Suppressor macrophage (primary cell): ENCODE data around the gene SPATA46.

Experiments
- DNase-seq, 4 experiments: peaks; one replicate each; pipeline ENCODE4 v3.0.0-alpha.2; 2020 to 2022

SPATA46 gene

GRCh38 chr1:162373072-162373427, 3.6 kb downstream of the SPATA46 start:
- DNase-seq: no peak

GRCh38 chr1:162372159-162373071, 4.2 kb downstream of the SPATA46 start:
- no peak for DNase-seq

- no peak for DNase-seq
Measured at GRCh38 chr1:162371611-162372010, 5.0 kb downstream of the SPATA46 start.

- no peak for DNase-seq
Measured at GRCh38 chr1:162370721-162371120, 5.9 kb downstream of the SPATA46 start.

- no peak for DNase-seq
Measured at GRCh38 chr1:162370161-162370560, 6.5 kb downstream of the SPATA46 start.

GRCh38 chr1:162369571-162369970, 7.1 kb downstream of the SPATA46 start:
- DNase-seq: no peak

GRCh38 chr1:162368451-162368850, 8.2 kb downstream of the SPATA46 start:
- no peak for DNase-seq

GRCh38 chr1:162367772-162368171, 8.9 kb downstream of the SPATA46 start:
- DNase-seq: no peak

GRCh38 chr1:162367073-162367472, 9.6 kb downstream of the SPATA46 start:
- DNase-seq: no peak

- DNase-seq: no peak
Measured at GRCh38 chr1:162366671-162367070, 10.0 kb downstream of the SPATA46 start.

GRCh38 chr1:162366149-162366548, 10.5 kb downstream of the SPATA46 start:
- DNase-seq: peak in 1 of 4 experiments; percentile 14

- no peak for DNase-seq
Measured at GRCh38 chr1:162365284-162366020, 11.2 kb downstream of the SPATA46 start.

GRCh38 chr1:162364498-162364897, 12.2 kb downstream of the SPATA46 start:
- peak in 1 of 4 experiments; percentile 9 for DNase-seq

GRCh38 chr1:162363823-162364222, 12.8 kb downstream of the SPATA46 start:
- no peak for DNase-seq

GRCh38 chr1:162361349-162361748, 15.3 kb downstream of the SPATA46 start:
- DNase-seq: no peak

GRCh38 chr1:162360874-162361260, 15.8 kb downstream of the SPATA46 start:
- DNase-seq: no peak

GRCh38 chr1:162360237-162360873, 16.3 kb downstream of the SPATA46 start:
- DNase-seq: no peak

- DNase-seq: no peak
Measured at GRCh38 chr1:162359523-162360236, 17.0 kb downstream of the SPATA46 start.

GRCh38 chr1:162358928-162359327, 17.7 kb downstream of the SPATA46 start:
- DNase-seq: no peak

- peak; percentile 25 to 72 (median 40) for DNase-seq
Measured at GRCh38 chr1:162357681-162358266, 18.9 kb downstream of the SPATA46 start.

- DNase-seq: peak in 3 of 4 experiments; percentile 30 to 55 (median 40)
Measured at GRCh38 chr1:162353702-162354101, 23.0 kb downstream of the SPATA46 start.

- no peak for DNase-seq
Measured at GRCh38 chr1:162353078-162353477, 23.6 kb downstream of the SPATA46 start.
